ENCODE measurements around the gene ZNF740. TPM values are rescaled to one million over a fixed set of nuclear protein-coding genes. Genes with fewer than 3 reads are reported as not detected.
A peak's percentile ranks its signal among the peaks of the same experiment; 100 is the strongest.

ZNF740 gene
- total RNA-seq, 1 donor from 2014 or later, result 72.2 TPM

- no peak overlapping the region for H3K27ac Mint-ChIP-seq
- H3K4me1 Mint-ChIP-seq (ENCODE audit: unreplicated experiment), result peaks cover 5% of the 10 kb centered on the region
- no peaks in the 10 kb centered on the region for H3K9me3 Mint-ChIP-seq
- DNase-seq (ENCODE audit: extremely low spot score, unreplicated experiment), result no peak
- TF ChIP-seq CTCF (conservative IDR thresholded peaks at IDR 0.05), result no peak
- H3K27me3 Mint-ChIP-seq, result peaks cover 52% of the 10 kb centered on the region
- H3K36me3 Mint-ChIP-seq, result no peaks in the 10 kb centered on the region
- H3K4me3 Mint-ChIP-seq, result peak overlapping the region; percentile 44
Measured at GRCh38 chr12:53197011-53197640, 16.6 kb downstream of the ZNF740 start.

DNA sequence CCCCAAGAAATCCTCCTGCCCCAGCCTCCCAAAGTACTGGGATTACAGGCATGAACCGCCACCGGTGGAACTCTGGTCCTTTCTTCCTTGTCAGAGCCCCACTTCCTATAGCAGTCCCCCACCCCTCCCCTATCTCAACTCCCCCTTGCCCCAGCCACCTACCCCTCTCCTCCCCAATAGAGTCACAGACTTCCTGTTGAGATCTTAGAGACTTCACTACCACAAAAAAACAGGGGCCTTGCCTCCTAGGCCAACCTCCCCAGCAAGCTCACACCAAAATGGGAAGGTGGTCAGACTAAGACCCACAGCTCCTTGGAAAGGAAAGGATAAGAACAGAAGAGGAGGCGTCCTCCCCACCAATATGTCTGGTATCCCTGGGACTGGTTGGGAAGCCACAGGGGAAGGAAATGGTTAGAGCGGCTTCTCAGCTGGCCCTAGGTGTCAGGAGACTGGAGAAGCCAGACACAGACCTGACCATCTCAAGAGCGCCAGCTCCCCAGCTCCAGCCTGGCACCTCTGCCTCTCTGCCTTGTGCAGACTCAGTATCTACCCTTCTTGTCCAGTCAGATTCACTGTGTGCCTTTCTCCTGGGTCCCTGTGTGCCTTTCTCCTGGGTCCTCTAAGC lies 18.1 kb downstream of the ZNF740 start:
- no peak overlapping the region for H3K27ac Mint-ChIP-seq
- peaks cover 5% of the 10 kb centered on the region for H3K4me1 Mint-ChIP-seq (ENCODE audit: unreplicated experiment)
- H3K9me3 Mint-ChIP-seq, result no peaks in the 10 kb centered on the region
- no peak for DNase-seq (ENCODE audit: extremely low spot score, unreplicated experiment)
- no peak for TF ChIP-seq CTCF (conservative IDR thresholded peaks at IDR 0.05)
- H3K27me3 Mint-ChIP-seq, result peaks cover 52% of the 10 kb centered on the region
- no peaks in the 10 kb centered on the region for H3K36me3 Mint-ChIP-seq
- no peak overlapping the region for H3K4me3 Mint-ChIP-seq

DNA sequence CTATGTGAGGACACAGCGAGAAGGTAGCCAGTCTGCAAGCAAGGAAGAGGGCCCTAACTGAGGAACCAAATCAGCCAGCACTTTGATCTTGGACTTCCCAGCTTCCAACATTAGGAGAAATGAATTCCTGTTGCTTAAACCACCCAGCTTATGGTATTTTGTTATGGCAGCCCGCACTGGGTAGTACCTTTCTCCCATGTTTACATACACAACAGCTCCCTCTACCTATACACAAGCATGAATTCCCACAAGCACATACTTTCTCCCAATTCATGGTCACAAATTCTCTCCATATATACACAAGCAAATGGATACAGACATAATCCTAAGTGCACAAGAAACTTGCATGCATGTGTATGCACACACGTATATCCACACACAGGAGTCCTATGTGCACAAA lies 19.2 kb downstream of the ZNF740 start:
- peaks cover 52% of the 10 kb centered on the region for H3K27me3 Mint-ChIP-seq
- no peak for DNase-seq (ENCODE audit: extremely low spot score, unreplicated experiment)
- H3K4me1 Mint-ChIP-seq (ENCODE audit: unreplicated experiment), result peaks cover 5% of the 10 kb centered on the region
- no peak overlapping the region for H3K27ac Mint-ChIP-seq
- no peak overlapping the region for H3K4me3 Mint-ChIP-seq
- no peaks in the 10 kb centered on the region for H3K9me3 Mint-ChIP-seq
- no peak for TF ChIP-seq CTCF (conservative IDR thresholded peaks at IDR 0.05)
- no peaks in the 10 kb centered on the region for H3K36me3 Mint-ChIP-seq

DNA sequence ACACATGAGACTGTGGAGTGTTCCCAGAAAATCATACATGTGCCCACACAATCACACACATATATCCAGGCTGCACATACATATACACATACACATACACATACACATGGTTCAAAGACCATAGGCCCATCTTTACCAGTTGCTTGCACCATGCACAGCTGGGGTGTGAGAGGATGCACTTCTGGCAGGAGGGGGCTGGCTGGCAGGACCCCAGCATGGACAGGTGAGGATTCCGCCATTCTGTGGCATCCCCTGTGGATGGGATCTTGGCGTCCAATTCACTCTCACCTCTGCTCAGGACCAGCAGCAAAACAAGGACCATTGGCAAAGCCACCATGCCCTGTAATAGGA lies 19.6 kb downstream of the ZNF740 start:
- Mint-ChIP-seq H3K4me3 (no peak overlapping the region), H3K27me3 (peaks cover 49% of the 10 kb centered on the region), H3K36me3 (no peaks in the 10 kb centered on the region), H3K27ac (no peak overlapping the region), H3K9me3 (no peaks in the 10 kb centered on the region), H3K4me1 (ENCODE audit: unreplicated experiment) (peaks cover 5% of the 10 kb centered on the region)
- no peak for TF ChIP-seq CTCF (conservative IDR thresholded peaks at IDR 0.05)
- DNase-seq (ENCODE audit: extremely low spot score, unreplicated experiment), result no peak

- no peak for TF ChIP-seq CTCF (conservative IDR thresholded peaks at IDR 0.05)
- Mint-ChIP-seq H3K9me3 (no peaks in the 10 kb centered on the region), H3K36me3 (no peaks in the 10 kb centered on the region), H3K27me3 (peaks cover 44% of the 10 kb centered on the region), H3K4me1 (ENCODE audit: unreplicated experiment) (peaks cover 5% of the 10 kb centered on the region), H3K4me3 (no peak overlapping the region), H3K27ac (peak overlapping the region; percentile 57)
- no peak for DNase-seq (ENCODE audit: extremely low spot score, unreplicated experiment)
Measured at GRCh38 chr12:53200458-53201176, 20.1 kb downstream of the ZNF740 start.
